Astrocyte (in vitro differentiated cells and primary cell): ENCODE results near the gene PTPN11. TPM values are rescaled to one million over a fixed set of nuclear protein-coding genes. Genes with fewer than 3 reads are reported as not detected.
"Not testable (repeated sequence)": the region's sequence is repeated elsewhere in the genome, so short reads cannot be mapped to it uniquely, and the experiment has no call there.

ENCODE experiments used
- DNase-seq: peaks from one replicate; pipeline ENCODE4 v3.0.0-alpha.2; 2010; ENCODE audit warnings: low read depth
- FAIRE-seq: peaks from 2 replicates; lab custom pipeline; 2011; peaks lifted over from hg19 to GRCh38; lab: Jason Lieb, UNC
- H2AFZ ChIP-seq: 2 replicates; pipeline ENCODE4 v1.6.0; 2012; ENCODE audit warnings: low read depth, low read length, inconsistent platforms
- H3K27ac ChIP-seq: 2 replicates; pipeline ENCODE4 v1.5.1; 2011; ENCODE audit warnings: low read depth, low read length, inconsistent platforms
- H3K27me3 ChIP-seq: 2 replicates; pipeline ENCODE4 v1.6.0; 2011; ENCODE audit warnings: low read length, inconsistent platforms; ENCODE audit not compliant: insufficient read depth
- H3K36me3 ChIP-seq: 2 replicates; pipeline ENCODE4 v1.5.1; 2011; ENCODE audit warnings: low read length, inconsistent platforms; ENCODE audit not compliant: insufficient read depth
- H3K4me1 ChIP-seq: 2 replicates; pipeline ENCODE4 v1.5.1; 2011; ENCODE audit warnings: low read length, inconsistent platforms; ENCODE audit not compliant: insufficient read depth
- H3K4me2 ChIP-seq: 2 replicates; pipeline ENCODE4 v1.6.0; 2012; ENCODE audit warnings: low read length, inconsistent platforms
- H3K4me3 ChIP-seq: 2 replicates; pipeline ENCODE4 v1.5.1; 2011; ENCODE audit warnings: low read depth, mild to moderate bottlenecking, low read length, inconsistent platforms; ENCODE audit not compliant: insufficient read depth
- H3K79me2 ChIP-seq: 2 replicates; pipeline ENCODE4 v1.6.0; 2012; ENCODE audit warnings: mild to moderate bottlenecking, low read length, inconsistent platforms; ENCODE audit not compliant: insufficient read depth
- H3K9ac ChIP-seq: 2 replicates; pipeline ENCODE4 v1.6.0; 2012; ENCODE audit warnings: mild to moderate bottlenecking, low read length, inconsistent platforms
- H3K9me3 ChIP-seq: 2 replicates; pipeline ENCODE4 v1.5.1; 2012; ENCODE audit warnings: low read depth, mild to moderate bottlenecking, low read length, inconsistent platforms; ENCODE audit not compliant: insufficient read depth
- H4K20me1 ChIP-seq: 2 replicates; pipeline ENCODE4 v1.6.0; 2012; ENCODE audit warnings: low read length, inconsistent platforms; ENCODE audit not compliant: insufficient read depth
- H3K27ac Mint-ChIP-seq: one replicate; pipeline ENCODE4 v1.8.0; 2021; ENCODE audit warnings: mild to moderate bottlenecking, mixed read lengths; ENCODE audit not compliant: unreplicated experiment
- H3K27me3 Mint-ChIP-seq: one replicate; pipeline ENCODE4 v1.8.0; 2021; ENCODE audit warnings: low read depth, mixed read lengths; ENCODE audit not compliant: unreplicated experiment
- H3K36me3 Mint-ChIP-seq: one replicate; pipeline ENCODE4 v1.8.0; 2021; ENCODE audit warnings: low read depth, mixed read lengths; ENCODE audit not compliant: unreplicated experiment
- H3K4me1 Mint-ChIP-seq: one replicate; pipeline ENCODE4 v1.8.0; 2021; ENCODE audit warnings: low read depth, mixed read lengths; ENCODE audit not compliant: unreplicated experiment
- H3K4me3 Mint-ChIP-seq: one replicate; pipeline ENCODE4 v1.8.0; 2021; ENCODE audit warnings: mild to moderate bottlenecking, moderate library complexity, mixed read lengths; ENCODE audit not compliant: unreplicated experiment
- H3K9me3 Mint-ChIP-seq: one replicate; pipeline ENCODE4 v1.8.0; 2021; ENCODE audit warnings: mild to moderate bottlenecking, mixed read lengths; ENCODE audit not compliant: unreplicated experiment
- CTCF ChIP-seq: IDR thresholded peaks from 2 replicates; pipeline ENCODE4 v1.5.1; 2011; ENCODE audit warnings: low read depth, mild to moderate bottlenecking, inconsistent platforms, low read length, moderate library complexity; ENCODE audit not compliant: insufficient read depth
- EZH2 ChIP-seq: IDR thresholded peaks from 2 replicates; pipeline ENCODE4 v1.6.1; 2012; ENCODE audit warnings: mild to moderate bottlenecking, low read length, inconsistent platforms; ENCODE audit not compliant: insufficient read depth
- total RNA-seq: library from RNA; stranded (reverse); gene quantifications from 2 replicates; pipeline ENCODE4 v1.2.1, GENCODE V29; 2021

Gene PTPN11
- total RNA-seq, 1 donor from 2014 or later, result 143 TPM

- H3K4me1 Mint-ChIP-seq, result no peaks in the 10 kb centered on the region
Measured at GRCh38 chr12:112450725-112451124, 32.0 kb downstream of the PTPN11 start.

GRCh38 chr12:112456029-112456428, 37.3 kb downstream of the PTPN11 start:
- Histone ChIP-seq H3K9ac (no peak overlapping the region), H3K4me1 (no peaks in the 10 kb centered on the region), H3K36me3 (peaks cover 36% of the 10 kb centered on the region), H4K20me1 (peaks cover 9% of the 10 kb centered on the region), H2AFZ (no peak overlapping the region), H3K27me3 (no peaks in the 10 kb centered on the region), H3K27ac (no peak overlapping the region), H3K4me3 (no peak overlapping the region), H3K4me2 (no peak overlapping the region), H3K9me3 (no peaks in the 10 kb centered on the region), H3K79me2 (peaks cover 2% of the 10 kb centered on the region)
- TF ChIP-seq CTCF, result no peak
- no peak for TF ChIP-seq EZH2
- no peak overlapping the region for H3K27ac Mint-ChIP-seq
- no peaks in the 10 kb centered on the region for H3K4me1 Mint-ChIP-seq
- H3K9me3 Mint-ChIP-seq, result no peaks in the 10 kb centered on the region
- no peaks in the 10 kb centered on the region for H3K27me3 Mint-ChIP-seq
- peaks cover 20% of the 10 kb centered on the region for H3K36me3 Mint-ChIP-seq
- FAIRE-seq, result no peak
- H3K4me3 Mint-ChIP-seq, result no peak overlapping the region
- no peak for DNase-seq

More at GRCh38 chr12:112450725-112451124, 32.0 kb downstream of the PTPN11 start:
- Histone ChIP-seq H3K4me2 (no peak overlapping the region), H3K9ac (no peak overlapping the region), H3K27ac (no peak overlapping the region), H3K4me1 (no peaks in the 10 kb centered on the region), H4K20me1 (peaks cover 19% of the 10 kb centered on the region), H2AFZ (no peak overlapping the region), H3K79me2 (peaks cover 9% of the 10 kb centered on the region), H3K36me3 (peaks cover 27% of the 10 kb centered on the region), H3K9me3 (no peaks in the 10 kb centered on the region), H3K4me3 (no peak overlapping the region), H3K27me3 (no peaks in the 10 kb centered on the region)
- Mint-ChIP-seq H3K9me3 (no peaks in the 10 kb centered on the region), H3K36me3 (peaks cover 4% of the 10 kb centered on the region), H3K27me3 (no peaks in the 10 kb centered on the region), H3K4me3 (no peak overlapping the region), H3K27ac (no peak overlapping the region)
- FAIRE-seq, result no peak
- TF ChIP-seq CTCF (no peak), EZH2 (no peak)
- DNase-seq, result no peak

GRCh38 chr12:112457142-112457541, 38.4 kb downstream of the PTPN11 start:
- H3K4me1 ChIP-seq, H3K4me3 ChIP-seq, H3K27ac ChIP-seq, H3K27me3 Mint-ChIP-seq, H3K4me1 Mint-ChIP-seq, H4K20me1 ChIP-seq, FAIRE-seq, DNase-seq, H3K9ac ChIP-seq, H3K27me3 ChIP-seq, H3K4me3 Mint-ChIP-seq, H3K9me3 Mint-ChIP-seq, H2AFZ ChIP-seq, H3K4me2 ChIP-seq, H3K27ac Mint-ChIP-seq, H3K9me3 ChIP-seq, H3K79me2 ChIP-seq: not testable (repeated sequence)
- peaks cover 20% of the 10 kb centered on the region for H3K36me3 Mint-ChIP-seq
- H3K36me3 ChIP-seq, result peaks cover 32% of the 10 kb centered on the region
